HepG2 (cell line): Measurements from ENCODE around the gene DMRTB1. TPM values are rescaled to one million over a fixed set of nuclear protein-coding genes. Genes with fewer than 3 reads are reported as not detected.

Source experiments
- ATAC-seq: fragments of 200-7000 bp; cut with Tn5 transposase; 3 replicates; pipeline ENCODE4 v1.9.1; 2020; ENCODE audit warnings: mild to moderate bottlenecking, moderate library complexity
- BruUV-seq: library from RNA; stranded (reverse); fragments of 400-500 nt; replicated peaks from 2 replicates; lab custom pipeline; 2021; lab: Mats Ljungman, UMichigan
- CTCF ChIA-PET: fragments of 300-600 bp; formaldehyde crosslinking; extraction: SDS; loops from one replicate; lab custom pipeline; 2021; ENCODE audit warnings: low total read pairs, inconsistent platforms, low intra/inter-chr PET ratio; lab: Yijun Ruan, JAX
- POLR2A ChIA-PET: fragments of 350-600 bp; sonication (Branson Sonifier 250); formaldehyde crosslinking; loops from one replicate; lab custom pipeline; 2020; ENCODE audit warnings: antibody characterized with exemption, inconsistent platforms; lab: Yijun Ruan, JAX
- DNase-seq: peaks from one replicate; pipeline ENCODE4 v3.0.0-alpha.2; 2015; ENCODE audit warnings: low spot score
- FAIRE-seq: peaks from 3 replicates; lab custom pipeline; 2011; peaks lifted over from hg19 to GRCh38; lab: Jason Lieb, UNC
- H2AFZ ChIP-seq: one replicate; pipeline ENCODE4 v1.6.1; 2011; ENCODE audit warnings: low read length, inconsistent platforms
- H3K27ac ChIP-seq: fragments of 300-600 bp; 3 replicates; pipeline ENCODE4 v1.8.0; 2011; ENCODE audit warnings: mixed run types, mild to moderate bottlenecking, mixed read lengths, low read length, inconsistent platforms; ENCODE audit not compliant: insufficient read depth; ENCODE audit errors: extremely low read length
- H3K27me3 ChIP-seq, 2 experiments: fragments of 200-600 bp in 1 of 2; 2 replicates in 1 of 2; 3 replicates in 1 of 2; pipeline versions ENCODE4 v1.6.0 to v1.8.0; 2011; ENCODE audit warnings: low read length in 2 of 2, mild to moderate bottlenecking in 2 of 2, moderate library complexity in 2 of 2, inconsistent platforms in 1 of 2; ENCODE audit not compliant: insufficient read depth in 2 of 2, control insufficient read depth in 1 of 2
- H3K36me3 ChIP-seq, 2 experiments: fragments of 200-600 bp in 1 of 2; replicated peaks in 1 of 2; 2 replicates in 1 of 2; 3 replicates in 1 of 2; pipeline versions ENCODE4 v1.5.1 to v1.8.0; 2011; ENCODE audit warnings: low read length in 2 of 2, inconsistent platforms in 1 of 2; ENCODE audit not compliant: insufficient read depth in 2 of 2, control insufficient read depth in 1 of 2
- H3K4me1 ChIP-seq: 2 replicates; pipeline ENCODE4 v1.5.1; 2012; ENCODE audit warnings: low read length, inconsistent platforms; ENCODE audit not compliant: insufficient read depth
- H3K4me2 ChIP-seq: 2 replicates; pipeline ENCODE4 v1.6.0; 2011; ENCODE audit warnings: low read depth, low read length, inconsistent platforms
- H3K4me3 ChIP-seq, 3 experiments: fragments of 200-600 bp in 1 of 3; sonication (generic), shearing (Covaris generic) in 1 of 3; replicated peaks in 1 of 3; 2 replicates each; pipeline ENCODE4 v1.5.1; 2011 to 2016; ENCODE audit warnings: low read length in 3 of 3, inconsistent platforms in 2 of 3, low read depth in 2 of 3, mild to moderate bottlenecking in 2 of 3, control low read depth in 1 of 3, mixed read lengths in 1 of 3; ENCODE audit not compliant: insufficient read depth in 1 of 3
- H3K79me2 ChIP-seq: one replicate; pipeline ENCODE4 v1.6.1; 2011; ENCODE audit warnings: low read length, inconsistent platforms; ENCODE audit not compliant: insufficient read depth
- H3K9ac ChIP-seq: 2 replicates; pipeline ENCODE4 v1.6.0; 2011; ENCODE audit warnings: mild to moderate bottlenecking, low read depth, low read length, inconsistent platforms; ENCODE audit not compliant: insufficient read depth
- H3K9me3 ChIP-seq: 2 replicates; pipeline ENCODE4 v1.5.1; 2012; ENCODE audit warnings: mild to moderate bottlenecking, low read length
- H4K20me1 ChIP-seq: 2 replicates; pipeline ENCODE4 v1.6.0; 2011; ENCODE audit warnings: inconsistent platforms, mild to moderate bottlenecking, low read length, moderate library complexity; ENCODE audit not compliant: insufficient read depth
- BORCS8-MEF2B ChIP-seq: sonication (generic); formaldehyde crosslinking; IDR thresholded peaks from 2 replicates; pipeline ENCODE4 v1.8.0; 2022; ENCODE audit warnings: mild to moderate bottlenecking, missing genetic modification reagents
- ESRRA ChIP-seq: sonication (generic); formaldehyde crosslinking; IDR thresholded peaks from 2 replicates; pipeline ENCODE4 v1.5.1; 2020; ENCODE audit warnings: mild to moderate bottlenecking, low read depth, missing genetic modification reagents
- ISX ChIP-seq: sonication (generic); formaldehyde crosslinking; conservative IDR thresholded peaks from 2 replicates; pipeline ENCODE4 v1.5.0; 2020; ENCODE audit warnings: missing genetic modification reagents
- NFKB2 ChIP-seq: sonication (generic); formaldehyde crosslinking; IDR thresholded peaks from 2 replicates; pipeline ENCODE4 v1.4.0; 2020; ENCODE audit warnings: missing genetic modification reagents, borderline replicate concordance
- PLRG1 ChIP-seq: fragments of 450-650 bp; conservative IDR thresholded peaks from 2 replicates; pipeline ENCODE4 v1.6.1; 2016
- SMAD3 ChIP-seq: sonication (generic); formaldehyde crosslinking; IDR thresholded peaks from 2 replicates; pipeline ENCODE4 v1.4.0; 2020; ENCODE audit warnings: missing genetic modification reagents
- TRAFD1 ChIP-seq: sonication (generic); formaldehyde crosslinking; IDR thresholded peaks from 2 replicates; pipeline ENCODE4 v1.5.1; 2020; ENCODE audit warnings: missing genetic modification reagents, mild to moderate bottlenecking, borderline replicate concordance
- TRIM22 ChIP-seq: fragments of 450-650 bp; IDR thresholded peaks from 2 replicates; pipeline ENCODE4 v1.6.1; 2017
- U2AF2 ChIP-seq: fragments of 200-400 bp; formaldehyde crosslinking; IDR thresholded peaks from 2 replicates; pipeline ENCODE4 v1.6.1; 2017; ENCODE audit warnings: low read depth, mild to moderate bottlenecking, low read length
- ZFP1 ChIP-seq: IDR thresholded peaks from 2 replicates; pipeline ENCODE4 v1.6.1; 2016
- ZFP36L2 ChIP-seq: sonication (generic); formaldehyde crosslinking; IDR thresholded peaks from 2 replicates; pipeline ENCODE4 v1.4.0; 2020; ENCODE audit warnings: missing genetic modification reagents
- ZNF577 ChIP-seq: sonication (generic); formaldehyde crosslinking; IDR thresholded peaks from 2 replicates; pipeline ENCODE4 v1.4.0; 2020; ENCODE audit warnings: mild to moderate bottlenecking, low read depth, missing genetic modification reagents, borderline replicate concordance
- WGBS: methylation state at CpG from one replicate; pipeline ENCODE4 v1.1.6; 2017; ENCODE audit warnings: low lambda C conversion rate; 5-methylcytosine and 5-hydroxymethylcytosine counted together
- in situ Hi-C: cut with HindIII; loops from 2 replicates; pipeline ENCODE4 v1.10.0; 2017; ENCODE audit warnings: low pct_unique_long_range_greater_than_20kb; ENCODE audit not compliant: extremely low pct_ligation_motif_present
- intact Hi-C: fragments of 100-400 bp; cut with micrococcal nuclease; formaldehyde crosslinking; loops from one replicate; pipeline ENCODE4 v1.10.0; 2022; ENCODE audit not compliant: unreplicated experiment
- polyA plus RNA-seq, 8 experiments: library from polyadenylated mRNA; depleted of rRNA in 3 of 8; stranded (reverse) in 7 of 8; unstranded in 1 of 8; fragments of >200 nt; fragmentation: Illumina TruSeq in 4 of 8; extraction: Trizol in 4 of 8; gene quantifications; 2 replicates each; pipeline versions ENCODE4 v1.2.1 to v1.2.3, GENCODE V29; 2011 to 2016; ENCODE audit warnings: low read depth in 4 of 8, missing spikeins in 1 of 8, mixed read lengths in 1 of 8; ENCODE audit not compliant: insufficient read depth in 1 of 8
- total RNA-seq, 5 experiments: library from RNA; depleted of rRNA; stranded (reverse); fragments of >200 nt; fragmentation: Illumina TruSeq; extraction: Trizol; gene quantifications; 2 replicates each; pipeline ENCODE4 v1.2.3, GENCODE V29; 2016; ENCODE audit warnings: low read depth in 1 of 5

The DMRTB1 gene
- total and polyA plus RNA-seq, 2 of the 13 experiments (the other 11 are each of a cell fraction or from before 2014, with no cell fraction given): not detected

GRCh38 chr1:53471000-53471399 lies 11.8 kb downstream of the DMRTB1 start:
- Histone ChIP-seq H4K20me1 (no peaks in the 10 kb centered on the region), H2AFZ (no peak overlapping the region), H3K9me3 (no peaks in the 10 kb centered on the region), H3K27me3 (peaks cover 0 to 23% of the 10 kb centered on the region in 2 experiments; a peak in 2 of 5 replicates), H3K36me3 (no peaks in the 10 kb centered on the region), H3K79me2 (no peaks in the 10 kb centered on the region), H3K4me1 (no peaks in the 10 kb centered on the region), H3K4me2 (no peak overlapping the region), H3K9ac (no peak overlapping the region), H3K27ac (no peak overlapping the region), H3K4me3 (no peak overlapping the region)
- WGBS: 56% methylated on average over 7 of the region's 9 CpGs
- no peak for FAIRE-seq
- no TSS peak for BruUV-seq
- ChIA-PET POLR2A (no interaction called here), CTCF (no interaction called here)
- in situ Hi-C loops: no loop called here
- no peak for TF ChIP-seq TRIM22
- no peak for ATAC-seq
- DNase-seq: no peak
- intact Hi-C loops: no loop called here

GRCh38 chr1:53473463-53473862 lies 14.3 kb downstream of the DMRTB1 start:
- ATAC-seq (no peak), DNase-seq (no peak), FAIRE-seq (no peak)
- Histone ChIP-seq H3K27me3 (peaks cover 0 to 37% of the 10 kb centered on the region in 2 experiments; a peak in 4 of 5 replicates), H3K27ac (no peak overlapping the region), H4K20me1 (no peaks in the 10 kb centered on the region), H3K36me3 (no peaks in the 10 kb centered on the region), H3K9me3 (no peaks in the 10 kb centered on the region), H3K79me2 (no peaks in the 10 kb centered on the region), H3K4me1 (no peaks in the 10 kb centered on the region), H3K9ac (no peak overlapping the region), H3K4me3 (no peak overlapping the region), H2AFZ (no peak overlapping the region), H3K4me2 (no peak overlapping the region)
- CTCF ChIA-PET: no interaction called here
- POLR2A ChIA-PET: no interaction called here
- in situ Hi-C loops: no loop called here
- intact Hi-C loops: no loop called here
- WGBS: 32% methylated on average over 3 of the region's 3 CpGs
- BruUV-seq: no TSS peak
- TF ChIP-seq ZFP1 (CRISPR knock-in tag): no peak
- TF ChIP-seq ISX (CRISPR knock-in tag): no peak
- TF ChIP-seq U2AF2: no peak
- TF ChIP-seq NFKB2 (CRISPR knock-in tag): no peak
- no peak for TF ChIP-seq ESRRA (CRISPR knock-in tag)
- TF ChIP-seq ZFP36L2 (CRISPR knock-in tag): no peak
- no peak for TF ChIP-seq BORCS8-MEF2B
- TF ChIP-seq TRAFD1: no peak
- no peak for TF ChIP-seq PLRG1
- TF ChIP-seq ZNF577 (CRISPR knock-in tag): no peak
- no peak for TF ChIP-seq SMAD3 (CRISPR knock-in tag)
